ENCODE data around the gene TMEM163.

GRCh38 chr2:134601264-134601663 lies 117.5 kb downstream of the TMEM163 start:
- TF ChIP-seq CTCF (IDR thresholded peaks at IDR 0.05), result no peak
- TF ChIP-seq POLR2A (IDR thresholded peaks at IDR 0.05), result no peak
